Upper lobe of right lung (tissue), 1 donor: ENCODE results near the gene HMG20B. TPM values are rescaled to one million over a fixed set of nuclear protein-coding genes. Genes with fewer than 3 reads are reported as not detected.

ENCODE experiments used
- ATAC-seq: fragments of 200-7000 bp; cut with Tn5 transposase; one replicate; pipeline ENCODE4 v1.9.1; 2020; ENCODE audit warnings: mild to moderate bottlenecking, moderate library complexity
- DNase-seq: peaks from one replicate; pipeline ENCODE4 v3.0.0-alpha.2; 2020
- H3K27ac ChIP-seq: fragments of 200-600 bp; one replicate; pipeline ENCODE4 v1.8.0; 2022
- H3K27me3 ChIP-seq: fragments of 200-600 bp; one replicate; pipeline ENCODE4 v1.8.0; 2022; ENCODE audit warnings: mild to moderate bottlenecking
- H3K36me3 ChIP-seq: fragments of 200-600 bp; one replicate; pipeline ENCODE4 v1.8.0; 2022
- H3K4me1 ChIP-seq: fragments of 200-600 bp; one replicate; pipeline ENCODE4 v1.8.0; 2022
- H3K4me3 ChIP-seq: fragments of 200-600 bp; one replicate; pipeline ENCODE4 v1.8.0; 2022; ENCODE audit warnings: mild to moderate bottlenecking
- H3K9me3 ChIP-seq: fragments of 200-600 bp; one replicate; pipeline ENCODE4 v1.8.0; 2022
- CTCF ChIP-seq: fragments of 200-600 bp; IDR thresholded peaks from one replicate; pipeline ENCODE4 v1.8.0; 2022; ENCODE audit warnings: antibody characterized with exemption
- intact Hi-C: fragments of 100-400 bp; cut with DNase I; formaldehyde crosslinking; loops from one replicate; pipeline ENCODE4 v1.11.0; 2022
- total RNA-seq: library from RNA; stranded (reverse); fragmentation: NEBNext Ultra II Directional; extraction: Animal tissue kit (Norgen Biotek cat#: 25700); gene quantifications from one replicate; pipeline ENCODE4 v1.2.1, GENCODE V29; 2021
- donor health status: DM: no; HTN: yes; CAD: no; lungs with severe emphysema.

The HMG20B gene
- total RNA-seq, 1 donor from 2014 or later = 60.0 TPM

GRCh38 chr19:3548606-3549005 lies 24.1 kb upstream of the HMG20B start:
- Histone ChIP-seq H3K27me3 (no peaks in the 10 kb centered on the region), H3K4me1 (no peaks in the 10 kb centered on the region), H3K27ac (no peak overlapping the region), H3K9me3 (no peaks in the 10 kb centered on the region), H3K4me3 (no peak overlapping the region), H3K36me3 (peaks cover 6% of the 10 kb centered on the region)
- intact Hi-C loops = loop anchor here (10.0 kb wide), 1 partner anchor 66 kb away; no protein-coding TSS in a partner anchor
- no peak for TF ChIP-seq CTCF
- DNase-seq = peak; percentile 82
- peak; percentile 59 for ATAC-seq

- H3K36me3 ChIP-seq = peaks cover 6% of the 10 kb centered on the region
- no peak overlapping the region for H3K27ac ChIP-seq
- H3K4me3 ChIP-seq = no peak overlapping the region
- DNase-seq (no peak), ATAC-seq (no peak)
- no peak for TF ChIP-seq CTCF
- H3K4me1 ChIP-seq = peaks cover 5% of the 10 kb centered on the region
- intact Hi-C loops = loop anchor here (10.0 kb wide), 1 partner anchor 65 kb away; no protein-coding TSS in a partner anchor
- no peaks in the 10 kb centered on the region for H3K9me3 ChIP-seq
- no peaks in the 10 kb centered on the region for H3K27me3 ChIP-seq
Observed at GRCh38 chr19:3549816-3550215, 22.9 kb upstream of the HMG20B start.

- TF ChIP-seq CTCF = no peak
- Histone ChIP-seq H3K27ac (no peak overlapping the region), H3K4me3 (no peak overlapping the region), H3K9me3 (no peaks in the 10 kb centered on the region), H3K36me3 (peaks cover 6% of the 10 kb centered on the region), H3K4me1 (peaks cover 13% of the 10 kb centered on the region), H3K27me3 (no peaks in the 10 kb centered on the region)
- no peak for DNase-seq
- intact Hi-C loops = no loop called here
- ATAC-seq = no peak
Observed at GRCh38 chr19:3550947-3551791, 21.6 kb upstream of the HMG20B start.

- Histone ChIP-seq H3K36me3 (peaks cover 6% of the 10 kb centered on the region), H3K27ac (no peak overlapping the region), H3K4me1 (peaks cover 18% of the 10 kb centered on the region), H3K9me3 (no peaks in the 10 kb centered on the region), H3K4me3 (no peak overlapping the region), H3K27me3 (no peaks in the 10 kb centered on the region)
- ATAC-seq = no peak
- intact Hi-C loops = no loop called here
- DNase-seq = no peak
- TF ChIP-seq CTCF = no peak
Observed at GRCh38 chr19:3551792-3552095, 21.0 kb upstream of the HMG20B start.

GRCh38 chr19:3554254-3555083 lies 18.3 kb upstream of the HMG20B start:
- H3K27ac ChIP-seq = peak overlapping the region; percentile 55

More at GRCh38 chr19:3554254-3555083, 18.3 kb upstream of the HMG20B start:
- no peaks in the 10 kb centered on the region for H3K9me3 ChIP-seq
- no peaks in the 10 kb centered on the region for H3K36me3 ChIP-seq
- intact Hi-C loops = no loop called here
- H3K4me1 ChIP-seq = peaks cover 22% of the 10 kb centered on the region
- TF ChIP-seq CTCF = no peak
- peak overlapping the region; percentile 13 for H3K4me3 ChIP-seq
- no peak for ATAC-seq
- no peak for DNase-seq
- no peaks in the 10 kb centered on the region for H3K27me3 ChIP-seq
